Measurements from ENCODE around the gene ASTN2. TPM values are rescaled to one million over a fixed set of nuclear protein-coding genes. Genes with fewer than 3 reads are reported as not detected.
"Not testable (repeated sequence)": the region's sequence is repeated elsewhere in the genome, so short reads cannot be mapped to it uniquely, and the experiment has no call there.

The ASTN2 gene
- polyA plus RNA-seq, 1 experiment = 6.6 TPM

DNA sequence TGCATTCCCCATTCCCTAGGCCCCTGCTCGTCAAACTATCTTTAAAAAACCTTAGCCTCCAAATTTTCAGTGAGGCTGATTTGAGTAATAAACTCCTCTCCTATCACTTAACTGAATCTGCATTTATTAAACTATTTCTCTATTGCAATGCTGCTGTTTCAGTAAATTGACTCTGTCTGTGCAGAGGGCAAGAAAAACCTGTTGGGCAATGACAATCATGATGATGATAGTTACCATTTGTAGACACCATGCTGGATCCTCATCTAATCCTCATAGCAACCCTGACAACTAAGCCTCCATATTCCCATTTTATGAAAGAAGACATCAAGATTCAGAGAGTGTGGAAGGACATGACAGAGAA is 514.9 kb downstream of the ASTN2 start:
- no peaks in the 10 kb centered on the region for H3K27me3 ChIP-seq (ENCODE audit: control insufficient read depth, insufficient read depth, low read length)
- POLR2A ChIA-PET = no interaction called here
- no peak for DNase-seq (ENCODE audit: low read depth, low spot score)
- no peak overlapping the region for H3K27ac ChIP-seq (ENCODE audit: low read depth, low read length)
- no peak for TF ChIP-seq CTCF (IDR thresholded peaks at IDR 0.05; ENCODE audit: low read depth, low read length)
- CTCF ChIA-PET = no interaction called here
- H3K4me3 ChIP-seq (ENCODE audit: low read depth, low read length) = no peak overlapping the region
- no peaks in the 10 kb centered on the region for H3K9me3 ChIP-seq (ENCODE audit: control insufficient read depth, insufficient read depth, low read length)

DNA sequence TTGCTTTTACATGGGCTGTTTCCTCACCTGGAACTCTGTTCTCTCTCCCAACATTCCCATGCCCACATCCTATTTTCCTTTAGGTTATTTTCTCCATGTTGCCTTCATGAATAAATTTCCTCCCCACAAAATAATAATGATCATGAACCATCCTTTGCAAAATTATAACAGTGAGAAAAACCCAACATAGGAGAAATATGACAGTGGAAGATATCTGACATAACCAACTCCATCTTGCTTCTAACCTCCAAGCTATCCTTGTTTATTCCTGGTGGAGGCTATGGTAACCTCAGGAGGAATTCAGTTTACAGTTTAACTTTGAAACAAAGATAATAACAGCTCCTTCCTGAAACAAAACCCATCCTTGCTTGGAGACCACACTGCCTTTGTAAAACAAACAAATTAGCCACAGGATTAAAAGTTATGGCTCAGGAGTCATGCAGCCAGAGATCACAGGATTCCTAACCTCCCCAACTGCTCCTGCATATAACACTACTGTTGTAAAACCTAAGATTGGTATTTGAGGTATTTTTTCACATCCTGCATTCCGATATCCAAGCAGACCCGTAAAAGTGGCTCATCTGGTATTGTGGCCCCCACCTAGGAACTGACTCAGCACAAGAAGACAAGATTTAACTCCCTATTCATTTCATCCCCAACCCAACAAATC is 515.4 kb downstream of the ASTN2 start:
- CTCF ChIA-PET = no interaction called here
- Histone ChIP-seq H3K27ac (ENCODE audit: low read depth, low read length) (no peak overlapping the region), H3K4me3 (ENCODE audit: low read depth, low read length) (no peak overlapping the region), H3K27me3 (ENCODE audit: control insufficient read depth, insufficient read depth, low read length) (no peaks in the 10 kb centered on the region), H3K9me3 (ENCODE audit: control insufficient read depth, insufficient read depth, low read length) (no peaks in the 10 kb centered on the region)
- POLR2A ChIA-PET = no interaction called here
- TF ChIP-seq CTCF (IDR thresholded peaks at IDR 0.05; ENCODE audit: low read depth, low read length) = no peak
- DNase-seq (ENCODE audit: low read depth, low spot score) = peak; percentile 21

DNA sequence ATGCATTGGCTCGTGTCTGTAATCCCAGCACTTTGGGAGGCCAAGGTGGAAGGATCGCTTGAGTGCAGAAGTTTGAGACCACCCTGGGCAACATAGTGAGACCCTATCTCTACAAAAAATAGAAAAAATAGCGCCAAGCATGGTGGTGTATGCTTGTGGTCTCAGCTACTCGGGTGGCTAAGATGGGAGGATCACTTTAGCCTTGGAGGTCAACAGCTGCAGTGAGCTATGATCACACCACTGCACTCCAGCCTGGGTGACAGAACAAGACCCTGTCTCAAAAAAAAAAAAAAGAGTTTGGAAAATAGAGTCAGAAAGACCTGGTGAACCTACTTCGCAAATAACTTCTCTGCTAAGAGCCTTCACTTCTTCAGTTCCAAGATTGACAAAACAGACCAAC is 516.7 kb downstream of the ASTN2 start:
- DNase-seq (ENCODE audit: low read depth, low spot score); CTCF ChIA-PET; H3K27ac ChIP-seq (ENCODE audit: low read depth, low read length); H3K27me3 ChIP-seq (ENCODE audit: control insufficient read depth, insufficient read depth, low read length); H3K9me3 ChIP-seq (ENCODE audit: control insufficient read depth, insufficient read depth, low read length); H3K4me3 ChIP-seq (ENCODE audit: low read depth, low read length); POLR2A ChIA-PET: not testable (repeated sequence)

DNA sequence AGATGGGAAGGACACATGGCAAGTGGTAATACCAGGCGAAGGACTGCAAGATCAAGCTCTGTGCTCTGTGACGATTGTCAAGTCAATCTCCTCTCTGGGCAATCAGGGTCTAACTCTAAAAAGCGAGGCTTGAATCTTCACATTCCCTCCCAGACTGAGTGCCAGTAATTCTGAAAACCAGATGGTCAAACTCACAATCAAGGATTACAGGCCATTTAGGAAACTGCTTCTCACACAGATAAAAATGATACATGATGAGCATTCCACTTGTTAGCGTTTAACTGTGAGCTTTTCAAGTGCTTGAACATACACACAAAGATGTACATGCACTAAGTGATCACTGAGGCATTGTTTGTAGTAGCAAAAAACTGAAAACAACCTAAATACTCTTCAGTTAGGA is 517.7 kb downstream of the ASTN2 start:
- Histone ChIP-seq H3K4me3 (ENCODE audit: low read depth, low read length) (no peak overlapping the region), H3K27ac (ENCODE audit: low read depth, low read length) (no peak overlapping the region), H3K9me3 (ENCODE audit: control insufficient read depth, insufficient read depth, low read length) (no peaks in the 10 kb centered on the region), H3K27me3 (ENCODE audit: control insufficient read depth, insufficient read depth, low read length) (no peaks in the 10 kb centered on the region)
- DNase-seq (ENCODE audit: low read depth, low spot score) = no peak
- POLR2A ChIA-PET = no interaction called here
- no peak for TF ChIP-seq CTCF (IDR thresholded peaks at IDR 0.05; ENCODE audit: low read depth, low read length)
- CTCF ChIA-PET = no interaction called here

DNA sequence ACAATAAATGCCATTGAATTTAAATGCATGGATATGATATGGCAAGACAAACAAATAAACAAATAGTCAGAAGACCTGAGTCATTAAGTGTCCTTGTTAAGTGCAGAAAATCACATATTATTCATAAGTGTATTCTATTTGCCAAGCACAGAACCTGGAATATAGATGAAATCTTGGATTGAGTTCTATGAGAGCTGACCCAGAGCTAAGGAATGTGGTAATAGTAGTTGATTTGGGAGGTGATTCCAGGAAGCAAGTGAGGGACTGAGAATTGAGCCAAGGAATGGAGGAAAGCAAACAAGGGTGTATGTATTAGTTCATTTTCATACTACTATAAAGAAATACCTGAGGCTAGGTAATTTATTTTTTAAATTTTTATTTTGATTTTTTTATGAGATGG is 518.9 kb downstream of the ASTN2 start:
- no peak for TF ChIP-seq CTCF (IDR thresholded peaks at IDR 0.05; ENCODE audit: low read depth, low read length)
- no peaks in the 10 kb centered on the region for H3K27me3 ChIP-seq (ENCODE audit: control insufficient read depth, insufficient read depth, low read length)
- H3K27ac ChIP-seq (ENCODE audit: low read depth, low read length) = no peak overlapping the region
- ChIA-PET CTCF (no interaction called here), POLR2A (no interaction called here)
- H3K9me3 ChIP-seq (ENCODE audit: control insufficient read depth, insufficient read depth, low read length) = no peaks in the 10 kb centered on the region
- DNase-seq (ENCODE audit: low read depth, low spot score) = no peak
- no peak overlapping the region for H3K4me3 ChIP-seq (ENCODE audit: low read depth, low read length)

DNA sequence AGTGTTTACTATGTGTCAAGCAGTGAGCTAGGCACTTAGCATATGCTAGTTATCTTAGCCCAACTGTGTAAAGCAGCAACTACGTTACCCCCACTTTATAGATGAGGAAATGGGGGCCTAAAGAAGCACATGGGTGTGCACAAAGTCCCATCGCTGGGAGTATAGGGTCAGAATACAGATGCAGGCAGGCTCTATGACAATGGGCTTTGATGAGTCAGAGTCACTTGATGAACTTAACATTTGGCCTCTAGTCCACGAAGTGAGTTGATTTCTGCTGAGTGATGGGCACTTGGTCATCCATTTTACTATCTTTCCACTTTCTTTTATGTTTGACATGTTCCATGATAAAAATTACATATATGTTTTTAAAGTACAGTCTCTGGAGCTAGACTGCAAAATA is 523.4 kb downstream of the ASTN2 start:
- no peak overlapping the region for H3K27ac ChIP-seq (ENCODE audit: low read depth, low read length)
- no peaks in the 10 kb centered on the region for H3K9me3 ChIP-seq (ENCODE audit: control insufficient read depth, insufficient read depth, low read length)
- no peak for TF ChIP-seq CTCF (IDR thresholded peaks at IDR 0.05; ENCODE audit: low read depth, low read length)
- CTCF ChIA-PET = interaction anchor here (2.5 kb wide), 1 partner anchor 31 kb away, joined by 11 read pairs; no protein-coding TSS in a partner anchor
- POLR2A ChIA-PET = no interaction called here
- H3K4me3 ChIP-seq (ENCODE audit: low read depth, low read length) = no peak overlapping the region
- DNase-seq (ENCODE audit: low read depth, low spot score) = no peak
- no peaks in the 10 kb centered on the region for H3K27me3 ChIP-seq (ENCODE audit: control insufficient read depth, insufficient read depth, low read length)

DNA sequence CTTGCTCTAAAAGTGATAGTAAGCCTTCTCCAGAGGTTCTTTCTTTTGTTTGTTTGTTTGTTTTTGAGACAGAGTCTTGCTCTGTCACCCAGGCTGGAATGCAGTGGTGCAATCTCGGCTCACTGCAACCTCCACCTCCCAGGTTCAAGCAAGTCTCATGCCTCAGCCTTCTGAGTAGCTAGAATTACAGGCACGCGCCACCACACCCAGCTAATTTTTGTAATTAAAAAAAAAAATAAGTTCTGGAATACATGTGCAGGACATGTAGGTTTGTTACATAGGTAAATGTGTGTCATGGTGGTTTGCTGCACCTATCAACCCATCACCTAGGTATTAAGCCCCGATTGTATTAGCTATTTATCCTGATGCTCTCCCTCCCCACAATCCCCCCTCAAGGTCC is 526.4 kb downstream of the ASTN2 start:
- DNase-seq (ENCODE audit: low read depth, low spot score); H3K27me3 ChIP-seq (ENCODE audit: control insufficient read depth, insufficient read depth, low read length); CTCF ChIA-PET; H3K27ac ChIP-seq (ENCODE audit: low read depth, low read length); H3K9me3 ChIP-seq (ENCODE audit: control insufficient read depth, insufficient read depth, low read length); H3K4me3 ChIP-seq (ENCODE audit: low read depth, low read length); POLR2A ChIA-PET: not testable (repeated sequence)

Data from AG04450 (cell line).